Astrocyte of the cerebellum (primary cell): ENCODE data around the gene TTLL11.

Source experiments
- DNase-seq: peaks from one replicate; pipeline ENCODE4 v3.0.0-alpha.2; 2011; ENCODE audit warnings: low read depth
- H3K4me3 ChIP-seq: 2 replicates; pipeline ENCODE4 v1.5.1; 2011; ENCODE audit warnings: mild to moderate bottlenecking, low read depth, low read length, moderate library complexity
- CTCF ChIP-seq: IDR thresholded peaks from 2 replicates; pipeline ENCODE4 v1.5.1; 2012; ENCODE audit warnings: low read length, low read depth, moderate library complexity, mild to moderate bottlenecking; ENCODE audit errors: missing control alignments
- in situ Hi-C: cut with HindIII; loops from 2 replicates; pipeline ENCODE4 v1.10.0; 2017; ENCODE audit warnings: low sequenced_read_pairs

Gene TTLL11

DNA sequence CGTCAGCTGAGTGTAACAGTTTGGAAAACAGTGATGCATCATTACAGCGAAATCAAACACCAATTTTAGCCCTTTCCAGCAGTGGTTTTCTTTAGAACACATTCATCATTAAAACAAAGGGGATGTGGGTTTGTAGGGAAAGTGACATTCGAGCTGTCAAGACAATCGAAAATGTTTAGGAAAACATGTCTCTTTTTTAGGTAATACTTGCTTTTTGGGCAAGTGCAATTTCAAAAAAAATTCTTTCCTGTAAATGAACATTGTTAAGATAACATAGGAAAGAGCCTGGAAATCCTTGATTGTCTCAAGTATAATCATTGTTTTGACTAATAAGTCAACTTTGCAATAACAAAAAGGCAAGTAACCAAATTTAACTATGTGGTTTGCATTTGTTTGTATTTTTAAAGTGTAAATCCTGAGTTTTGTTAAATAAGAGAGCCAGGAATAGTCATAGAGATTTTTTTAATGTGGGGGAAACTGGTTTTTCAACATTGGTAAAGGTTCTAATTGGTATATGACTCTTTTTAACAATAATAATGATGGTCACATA, 182.5 kb downstream of the TTLL11 start:
- in situ Hi-C loops = no loop called here
- DNase-seq = no peak
- no peak for TF ChIP-seq CTCF
- H3K4me3 ChIP-seq = no peak overlapping the region

DNA sequence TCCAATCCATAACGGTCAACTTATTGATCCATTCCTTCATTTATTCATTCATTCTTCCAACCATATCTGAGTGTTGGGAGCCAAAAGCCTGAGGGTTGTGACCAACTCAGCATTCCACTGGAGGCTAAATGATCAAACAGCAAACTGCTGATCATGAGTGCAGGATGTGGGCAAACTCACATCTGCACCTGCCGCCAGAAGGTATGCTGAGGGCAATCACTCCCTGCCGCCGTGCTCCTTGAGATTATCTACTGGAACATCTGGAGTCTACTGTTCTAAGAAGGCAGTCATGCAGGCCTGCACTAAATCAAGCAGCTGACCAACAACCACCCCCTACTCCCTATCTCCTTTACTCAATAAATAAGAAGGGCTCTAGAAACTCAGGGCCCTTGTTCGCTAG, 184.0 kb downstream of the TTLL11 start:
- H3K4me3 ChIP-seq = no peak overlapping the region
- DNase-seq = no peak
- in situ Hi-C loops = no loop called here
- TF ChIP-seq CTCF = no peak

- no peak for TF ChIP-seq CTCF
- DNase-seq = no peak
- no peak overlapping the region for H3K4me3 ChIP-seq
- in situ Hi-C loops = no loop called here
Measured at GRCh38 chr9:121906074-121906870, 186.8 kb downstream of the TTLL11 start.

- no peak for TF ChIP-seq CTCF
- in situ Hi-C loops = no loop called here
- peak; percentile 84 for DNase-seq
Measured at GRCh38 chr9:121902461-121903135, 190.5 kb downstream of the TTLL11 start.

GRCh38 chr9:121901616-121902015, 191.5 kb downstream of the TTLL11 start:
- DNase-seq = no peak
- H3K4me3 ChIP-seq = no peak overlapping the region
- no peak for TF ChIP-seq CTCF
- in situ Hi-C loops = no loop called here

More at GRCh38 chr9:121902461-121903135, 190.5 kb downstream of the TTLL11 start:
- H3K4me3 ChIP-seq = no peak overlapping the region

DNA sequence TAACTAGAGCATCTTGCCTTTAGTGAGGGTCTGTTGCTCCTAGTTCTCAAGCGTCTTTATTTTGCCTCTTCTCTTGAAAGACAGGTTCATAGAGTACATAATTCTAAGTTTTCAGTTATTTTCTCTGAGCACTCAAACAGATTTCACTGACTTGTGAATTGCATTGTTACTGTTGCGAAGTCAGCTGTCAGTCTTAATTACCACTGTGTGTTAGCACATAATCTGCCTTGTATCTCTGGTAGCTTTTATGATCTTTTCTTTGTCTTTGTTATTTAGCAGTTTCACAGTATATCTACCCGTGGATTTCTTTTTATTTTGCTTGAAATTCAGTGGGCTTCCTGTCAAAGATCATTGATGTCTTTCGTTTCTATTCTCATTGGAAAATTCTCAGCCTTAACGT, 192.9 kb downstream of the TTLL11 start:
- DNase-seq = no peak
- no peak for TF ChIP-seq CTCF
- in situ Hi-C loops = no loop called here
- no peak overlapping the region for H3K4me3 ChIP-seq
